HG02798 (cell line): ENCODE measurements around the gene CIC.

Experiments used
- ATAC-seq: cut with Tn5 transposase; IDR thresholded peaks from one replicate; pipeline ENCODE4 v1.9.1; 2021; ENCODE audit warnings: mild to moderate bottlenecking; ENCODE audit not compliant: unreplicated experiment, poor library complexity

CIC gene

GRCh38 chr19:42285988-42286348, 16.9 kb downstream of the CIC start:
- no peak for ATAC-seq

- no peak for ATAC-seq
Measured at GRCh38 chr19:42286349-42287016, 17.4 kb downstream of the CIC start.

GRCh38 chr19:42287017-42287826, 18.2 kb downstream of the CIC start:
- no peak for ATAC-seq

GRCh38 chr19:42287827-42288107, 18.7 kb downstream of the CIC start:
- ATAC-seq = no peak

- no peak for ATAC-seq
Measured at GRCh38 chr19:42288387-42288786, 19.3 kb downstream of the CIC start.

- no peak for ATAC-seq
Measured at GRCh38 chr19:42288881-42289555, 20.0 kb downstream of the CIC start.

- no peak for ATAC-seq
Measured at GRCh38 chr19:42289556-42290041, 20.5 kb downstream of the CIC start.

- ATAC-seq = no peak
Measured at GRCh38 chr19:42290136-42290522, 21.1 kb downstream of the CIC start.

- no peak for ATAC-seq
Measured at GRCh38 chr19:42290523-42291434, 21.7 kb downstream of the CIC start.

- ATAC-seq = no peak
Measured at GRCh38 chr19:42291435-42291810, 22.4 kb downstream of the CIC start.

GRCh38 chr19:42292042-42292960, 23.2 kb downstream of the CIC start:
- no peak for ATAC-seq

- no peak for ATAC-seq
Measured at GRCh38 chr19:42292963-42293362, 23.9 kb downstream of the CIC start.

GRCh38 chr19:42293540-42293939, 24.5 kb downstream of the CIC start:
- no peak for ATAC-seq

GRCh38 chr19:42293948-42294347, 24.9 kb downstream of the CIC start:
- ATAC-seq = no peak

GRCh38 chr19:42294471-42295137, 25.6 kb downstream of the CIC start:
- no peak for ATAC-seq

- ATAC-seq = no peak
Measured at GRCh38 chr19:42295342-42295741, 26.3 kb downstream of the CIC start.

- peak; percentile 71 for ATAC-seq
Measured at GRCh38 chr19:42295831-42296525, 26.9 kb downstream of the CIC start.

GRCh38 chr19:42297039-42297438, 28.0 kb downstream of the CIC start:
- ATAC-seq = no peak
